ENCODE results near the gene TUBB6. TPM values are rescaled to one million over a fixed set of nuclear protein-coding genes. Genes with fewer than 3 reads are reported as not detected.

Gene TUBB6
- total and polyA plus RNA-seq, 4 donors, result 57.8 to 157 (median 109) TPM

- H3K4me3 ChIP-seq, result no peak overlapping the region
- 89 to 95% methylated on average over 16 of the region's 16 CpGs for WGBS, 2 donors
- H3K4me1 ChIP-seq (ENCODE audit: control insufficient read depth in 5 of 5, insufficient read depth in 5 of 5, low read length in 5 of 5), result peaks cover 0 to 22% (median 5%) of the 10 kb centered on the region in 5 donors
- TF ChIP-seq CTCF (IDR thresholded peaks at IDR 0.05; ENCODE audit: control extremely low read depth, extremely low read depth), result no peak
- no peaks in the 10 kb centered on the region for H3K9me3 ChIP-seq (ENCODE audit: control insufficient read depth in 4 of 4, insufficient read depth in 3 of 4, low read length in 3 of 4)
- H3K36me3 ChIP-seq (ENCODE audit: control insufficient read depth in 4 of 4, insufficient read depth in 4 of 4, low read length in 4 of 4), result no peaks in the 10 kb centered on the region
- ATAC-seq (ENCODE audit: insufficient read depth, low FRiP score) (no peak), DNase-seq (no peak)
- peaks cover 0 to 10% (median 0%) of the 10 kb centered on the region in 3 donors for H3K27me3 ChIP-seq (ENCODE audit: control insufficient read depth in 3 of 3, insufficient read depth in 3 of 3, low read length in 2 of 3)
- peak overlapping the region in 1 of 2 donors; percentile 89 for H3K9ac ChIP-seq (ENCODE audit: insufficient read depth in 1 of 2, low read length in 2 of 2)
- H3K27ac ChIP-seq (ENCODE audit: low read depth in 1 of 2, low read length in 1 of 2), result peak overlapping the region; percentile 87 to 95
These were observed 28.1 kb upstream of the TUBB6 start for GRCh38 chr18:12279781-12280531.

- 47 to 80% methylated on average over 1 of the region's 1 CpG for WGBS, 2 donors
- H3K9ac ChIP-seq (ENCODE audit: insufficient read depth in 1 of 2, low read length in 2 of 2), result no peak overlapping the region
These were observed 26.2 kb upstream of the TUBB6 start for GRCh38 chr18:12281861-12282260.

GRCh38 chr18:12282442-12283039, 25.5 kb upstream of the TUBB6 start:
- Histone ChIP-seq H3K9me3 (ENCODE audit: control insufficient read depth in 4 of 4, insufficient read depth in 3 of 4, low read length in 3 of 4) (no peaks in the 10 kb centered on the region), H3K9ac (ENCODE audit: insufficient read depth in 1 of 2, low read length in 2 of 2) (no peak overlapping the region), H3K4me3 (no peak overlapping the region), H3K27me3 (ENCODE audit: control insufficient read depth in 3 of 3, insufficient read depth in 3 of 3, low read length in 2 of 3) (peaks cover 0 to 17% (median 6%) of the 10 kb centered on the region in 3 donors), H3K36me3 (ENCODE audit: control insufficient read depth in 4 of 4, insufficient read depth in 4 of 4, low read length in 4 of 4) (no peaks in the 10 kb centered on the region), H3K27ac (ENCODE audit: low read depth in 1 of 2, low read length in 1 of 2) (no peak overlapping the region), H3K4me1 (ENCODE audit: control insufficient read depth in 5 of 5, insufficient read depth in 5 of 5, low read length in 5 of 5) (peaks cover 0 to 25% (median 5%) of the 10 kb centered on the region in 5 donors)
- ATAC-seq (ENCODE audit: insufficient read depth, low FRiP score) (no peak), DNase-seq (no peak)
- TF ChIP-seq CTCF (IDR thresholded peaks at IDR 0.05; ENCODE audit: control extremely low read depth, extremely low read depth), result no peak
- 88 to 90% methylated on average over 9 of the region's 9 CpGs for WGBS, 2 donors

More at GRCh38 chr18:12281861-12282260, 26.2 kb upstream of the TUBB6 start:
- H3K4me3 ChIP-seq, result no peak overlapping the region
- no peaks in the 10 kb centered on the region for H3K36me3 ChIP-seq (ENCODE audit: control insufficient read depth in 4 of 4, insufficient read depth in 4 of 4, low read length in 4 of 4)
- TF ChIP-seq CTCF (IDR thresholded peaks at IDR 0.05; ENCODE audit: control extremely low read depth, extremely low read depth), result no peak
- no peak for DNase-seq
- H3K4me1 ChIP-seq (ENCODE audit: control insufficient read depth in 5 of 5, insufficient read depth in 5 of 5, low read length in 5 of 5), result peaks cover 0 to 22% (median 5%) of the 10 kb centered on the region in 5 donors
- peaks cover 0 to 10% (median 0%) of the 10 kb centered on the region in 3 donors for H3K27me3 ChIP-seq (ENCODE audit: control insufficient read depth in 3 of 3, insufficient read depth in 3 of 3, low read length in 2 of 3)
- no peak for ATAC-seq (ENCODE audit: insufficient read depth, low FRiP score)
- no peaks in the 10 kb centered on the region for H3K9me3 ChIP-seq (ENCODE audit: control insufficient read depth in 4 of 4, insufficient read depth in 3 of 4, low read length in 3 of 4)
- H3K27ac ChIP-seq (ENCODE audit: low read depth in 1 of 2, low read length in 1 of 2), result no peak overlapping the region

Data from lung (tissue), 12 donors.